ENCODE data around the gene ANGPT4.

The ANGPT4 gene

DNA sequence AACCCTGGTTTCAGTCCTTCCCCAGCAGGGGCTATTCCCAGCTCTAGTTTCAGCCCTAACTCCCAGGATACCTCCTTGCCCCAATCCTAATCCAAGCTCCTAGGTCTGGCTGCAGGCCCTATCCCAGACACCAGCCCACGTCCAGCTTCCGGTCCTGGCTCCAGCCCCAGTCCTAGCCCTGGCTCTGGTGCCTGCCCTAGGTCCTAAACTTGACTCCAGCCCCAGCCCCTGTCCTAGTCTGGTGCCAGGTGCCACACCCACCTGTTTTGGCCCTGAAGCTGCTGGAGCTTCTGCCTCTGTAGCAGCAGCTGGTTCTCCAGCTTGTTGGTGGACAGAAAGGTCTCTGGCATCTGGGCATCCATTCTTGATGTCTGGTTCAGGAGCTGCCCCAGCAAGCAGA, 28.1 kb downstream of the ANGPT4 start:
- TF ChIP-seq, protein P1, sequence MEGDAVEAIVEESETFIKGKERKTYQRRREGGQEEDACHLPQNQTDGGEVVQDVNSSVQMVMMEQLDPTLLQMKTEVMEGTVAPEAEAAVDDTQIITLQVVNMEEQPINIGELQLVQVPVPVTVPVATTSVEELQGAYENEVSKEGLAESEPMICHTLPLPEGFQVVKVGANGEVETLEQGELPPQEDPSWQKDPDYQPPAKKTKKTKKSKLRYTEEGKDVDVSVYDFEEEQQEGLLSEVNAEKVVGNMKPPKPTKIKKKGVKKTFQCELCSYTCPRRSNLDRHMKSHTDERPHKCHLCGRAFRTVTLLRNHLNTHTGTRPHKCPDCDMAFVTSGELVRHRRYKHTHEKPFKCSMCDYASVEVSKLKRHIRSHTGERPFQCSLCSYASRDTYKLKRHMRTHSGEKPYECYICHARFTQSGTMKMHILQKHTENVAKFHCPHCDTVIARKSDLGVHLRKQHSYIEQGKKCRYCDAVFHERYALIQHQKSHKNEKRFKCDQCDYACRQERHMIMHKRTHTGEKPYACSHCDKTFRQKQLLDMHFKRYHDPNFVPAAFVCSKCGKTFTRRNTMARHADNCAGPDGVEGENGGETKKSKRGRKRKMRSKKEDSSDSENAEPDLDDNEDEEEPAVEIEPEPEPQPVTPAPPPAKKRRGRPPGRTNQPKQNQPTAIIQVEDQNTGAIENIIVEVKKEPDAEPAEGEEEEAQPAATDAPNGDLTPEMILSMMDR (IDR thresholded peaks at IDR 0.05; ENCODE audit: insufficient read depth, low read depth, low read length, missing control alignments): no peak
- no peak overlapping the region for H3K4me3 ChIP-seq (ENCODE audit: low read length)
- no peak for DNase-seq (ENCODE audit: low read depth)

DNA sequence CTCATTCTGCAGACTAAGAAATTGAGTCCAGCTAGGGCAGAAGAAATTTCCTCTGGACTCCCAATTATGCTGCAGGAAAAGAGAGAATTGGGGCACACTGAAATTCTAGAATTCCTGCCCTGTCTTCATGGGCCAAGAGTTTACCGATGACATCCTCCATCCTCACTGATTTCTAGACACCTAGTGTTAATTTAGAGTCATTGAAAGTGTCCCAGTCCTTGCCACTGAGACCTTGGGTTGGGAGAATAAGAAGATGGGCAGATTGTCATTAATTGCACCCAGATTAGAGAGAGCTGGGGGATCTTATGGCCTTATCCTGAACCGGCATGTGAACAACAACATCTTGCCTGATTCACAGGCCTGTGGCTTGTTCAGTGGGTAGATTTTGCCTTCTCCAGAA, 29.0 kb downstream of the ANGPT4 start:
- DNase-seq (ENCODE audit: low read depth): no peak
- H3K4me3 ChIP-seq (ENCODE audit: low read length): no peak overlapping the region
- TF ChIP-seq, protein P1 (IDR thresholded peaks at IDR 0.05; ENCODE audit: insufficient read depth, low read depth, low read length, missing control alignments): peak; percentile 6

DNA sequence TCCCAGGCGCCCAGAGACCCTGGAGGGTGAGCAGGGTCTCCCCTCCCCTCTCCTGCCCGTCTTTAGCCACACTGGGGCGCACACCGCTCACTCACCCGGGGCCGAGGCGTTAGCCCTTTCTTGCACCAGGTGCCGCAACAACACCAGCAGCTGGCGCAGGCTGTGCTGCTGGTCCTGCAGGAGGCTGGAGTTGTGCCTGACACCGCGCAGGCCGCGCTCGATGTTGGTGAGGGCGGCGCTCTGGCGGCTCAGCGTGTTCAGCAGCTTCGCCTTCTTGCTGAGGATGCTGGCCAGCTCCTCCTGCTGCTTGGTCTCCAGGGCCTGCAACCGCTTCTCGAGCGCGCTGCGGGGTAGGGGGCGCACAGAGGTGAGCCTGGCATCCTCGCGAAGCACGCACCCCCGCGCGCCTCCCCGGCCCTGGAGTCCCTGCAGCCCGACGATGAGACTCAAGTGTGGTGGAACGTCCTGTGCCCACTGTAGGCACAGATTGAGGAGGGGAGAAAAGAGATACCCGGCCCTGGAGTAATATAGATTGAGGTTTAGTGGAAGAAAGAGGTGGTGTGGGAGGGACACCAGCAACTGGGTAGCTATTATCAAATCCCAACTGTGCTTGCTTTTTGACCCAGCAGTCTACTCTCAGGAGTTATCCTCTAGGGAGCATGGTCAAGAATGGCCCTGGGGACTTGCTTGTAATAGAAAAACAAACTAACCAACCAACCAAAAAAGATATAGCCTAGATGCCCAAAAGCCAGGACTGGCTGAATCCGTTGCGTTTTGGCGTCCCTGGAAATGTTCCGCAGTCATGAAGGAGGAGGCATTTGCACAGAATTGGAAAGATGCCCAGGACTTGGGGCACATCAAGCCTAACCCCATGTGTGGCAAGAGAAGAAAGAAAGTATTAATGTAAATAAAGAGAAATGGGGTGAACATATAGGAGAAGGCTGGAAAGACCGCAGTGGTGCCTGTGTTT, 30.9 kb downstream of the ANGPT4 start:
- DNase-seq (ENCODE audit: low read depth): peak; percentile 79
- no peak overlapping the region for H3K4me3 ChIP-seq (ENCODE audit: low read length)
- TF ChIP-seq, protein P1 (IDR thresholded peaks at IDR 0.05; ENCODE audit: insufficient read depth, low read depth, low read length, missing control alignments): peak; percentile 24

DNA sequence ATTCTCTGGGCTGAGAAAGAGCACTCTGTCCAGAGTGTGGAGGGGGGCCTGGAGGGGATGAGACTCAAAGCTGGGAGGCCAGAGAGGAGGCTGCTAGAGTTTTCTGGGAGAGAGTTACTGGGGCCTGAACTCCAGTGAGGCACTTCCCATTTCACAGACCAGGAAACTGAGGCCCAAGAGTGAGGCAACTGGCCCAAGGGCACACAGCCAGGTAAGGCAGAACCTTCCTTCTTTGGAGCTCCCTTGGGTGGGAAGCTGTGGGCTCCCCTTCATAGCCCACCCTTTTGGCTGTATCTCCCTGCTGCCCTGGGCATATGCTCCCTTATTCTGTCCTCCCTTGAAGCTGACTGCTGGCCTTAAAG, 34.4 kb downstream of the ANGPT4 start:
- TF ChIP-seq, protein P1 (IDR thresholded peaks at IDR 0.05; ENCODE audit: insufficient read depth, low read depth, low read length, missing control alignments): no peak
- no peak overlapping the region for H3K4me3 ChIP-seq (ENCODE audit: low read length)
- no peak for DNase-seq (ENCODE audit: low read depth)

DNA sequence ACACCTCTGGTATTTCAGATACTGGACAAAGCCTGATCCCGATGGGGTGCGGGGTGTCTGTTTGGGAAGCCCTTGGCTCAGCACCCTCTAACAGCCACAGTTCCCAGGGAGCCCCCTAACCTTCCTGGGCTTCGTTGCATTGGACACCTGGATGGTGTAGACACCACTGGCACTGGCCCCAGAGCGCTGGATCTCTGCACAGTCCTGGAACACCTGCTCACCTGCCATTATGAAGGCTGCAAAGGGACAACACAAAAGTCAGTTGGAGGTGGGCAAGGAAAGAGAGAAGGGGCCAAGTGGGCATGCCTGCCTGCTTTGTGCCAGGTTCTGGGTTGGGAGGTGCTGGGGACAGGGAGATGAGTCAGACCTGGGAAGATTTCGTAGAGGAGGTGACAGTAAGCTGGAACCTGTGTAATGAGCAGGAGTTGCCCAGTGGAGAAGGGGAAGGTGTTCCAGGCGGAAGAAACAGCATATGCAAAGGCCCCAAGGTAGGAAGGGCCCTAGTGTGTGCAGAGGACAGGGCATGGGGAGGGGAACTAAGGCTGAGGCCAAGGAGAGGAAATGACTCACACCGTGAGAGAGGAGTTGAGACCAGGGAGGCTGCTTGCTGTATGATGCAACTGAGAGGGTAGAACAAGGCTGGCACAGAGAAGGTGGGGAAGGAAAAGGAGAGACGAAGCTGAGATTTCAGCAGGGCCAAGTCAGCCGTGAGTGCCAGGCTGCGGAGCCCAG, 34.9 kb downstream of the ANGPT4 start:
- DNase-seq (ENCODE audit: low read depth): peak; percentile 88
- H3K4me3 ChIP-seq (ENCODE audit: low read length): no peak overlapping the region
- TF ChIP-seq, protein P1 (IDR thresholded peaks at IDR 0.05; ENCODE audit: insufficient read depth, low read depth, low read length, missing control alignments): no peak

DNA sequence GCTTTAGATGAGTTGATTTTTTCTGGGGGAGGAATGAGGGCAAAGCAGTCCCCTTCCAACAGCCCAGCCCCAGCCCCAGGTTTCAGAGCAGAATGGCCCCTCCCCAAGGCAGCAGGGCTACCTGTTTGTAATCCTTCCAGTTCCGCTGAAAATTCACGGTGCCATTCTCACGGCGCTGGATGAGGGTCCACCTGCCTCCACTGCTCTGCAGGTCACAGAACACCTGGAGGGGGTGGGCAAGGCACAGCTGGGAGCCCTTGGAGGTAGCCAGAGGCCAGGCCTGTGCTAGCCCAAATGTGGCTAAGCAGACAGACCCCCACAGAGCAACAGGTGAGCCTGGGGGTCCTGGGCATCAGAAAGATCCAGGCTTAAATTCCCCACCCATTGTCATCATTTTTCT, 36.5 kb downstream of the ANGPT4 start:
- no peak for DNase-seq (ENCODE audit: low read depth)
- TF ChIP-seq, protein P1 (IDR thresholded peaks at IDR 0.05; ENCODE audit: insufficient read depth, low read depth, low read length, missing control alignments): no peak
- H3K4me3 ChIP-seq (ENCODE audit: low read length): no peak overlapping the region

Data from epithelial cell of esophagus (primary cell).